ENCODE measurements around the gene SH3GLB2.

Gene SH3GLB2

GRCh38 chr9:129014124-129014523 lies 14.0 kb downstream of the SH3GLB2 start:
- H3K79me2 ChIP-seq (ENCODE audit: insufficient read depth, low read length) = no peaks in the 10 kb centered on the region
- H3K4me1 ChIP-seq (ENCODE audit: insufficient read depth, low read length, poor library complexity, severe bottlenecking) = no peaks in the 10 kb centered on the region
- H2AFZ ChIP-seq (ENCODE audit: low read length) = no peak overlapping the region
- no peaks in the 10 kb centered on the region for H4K20me1 ChIP-seq (ENCODE audit: insufficient read depth, low read length, poor library complexity, severe bottlenecking)
- no peak for TF ChIP-seq EZH2phosphoT487 (IDR thresholded peaks at IDR 0.05; ENCODE audit: borderline replicate concordance)
- no peak for TF ChIP-seq CTCF (conservative IDR thresholded peaks at IDR 0.05; ENCODE audit: low read length)
- no peak overlapping the region for H3K9ac ChIP-seq (ENCODE audit: low read depth, low read length, poor library complexity, severe bottlenecking)
- no peaks in the 10 kb centered on the region for H3K27me3 ChIP-seq (ENCODE audit: insufficient read depth, low read length, poor library complexity, severe bottlenecking)
- no peak overlapping the region for H3K4me3 ChIP-seq (ENCODE audit: low read length, poor library complexity, severe bottlenecking)
- no peaks in the 10 kb centered on the region for H3K36me3 ChIP-seq (ENCODE audit: insufficient read depth, low read length)
- H3K4me2 ChIP-seq (ENCODE audit: low read depth, low read length, poor library complexity, severe bottlenecking) = no peak overlapping the region
- H3F3A ChIP-seq (ENCODE audit: low read depth) = no peaks in the 10 kb centered on the region
- H3K9me3 ChIP-seq (ENCODE audit: insufficient read depth, low read depth, low read length) = no peaks in the 10 kb centered on the region
- no peaks in the 10 kb centered on the region for H3K9me2 ChIP-seq (replicated peaks; ENCODE audit: low read depth, low read length)

- no peaks in the 10 kb centered on the region for H3K27me3 ChIP-seq (ENCODE audit: insufficient read depth, low read length, poor library complexity, severe bottlenecking)
Measured at GRCh38 chr9:129013674-129014073, 14.5 kb downstream of the SH3GLB2 start.

GRCh38 chr9:129012893-129013448 lies 15.2 kb downstream of the SH3GLB2 start:
- Histone ChIP-seq H3F3A (ENCODE audit: low read depth) (no peaks in the 10 kb centered on the region), H3K4me1 (ENCODE audit: insufficient read depth, low read length, poor library complexity, severe bottlenecking) (no peaks in the 10 kb centered on the region), H2AFZ (ENCODE audit: low read length) (no peak overlapping the region), H3K9ac (ENCODE audit: low read depth, low read length, poor library complexity, severe bottlenecking) (no peak overlapping the region), H3K9me3 (ENCODE audit: insufficient read depth, low read depth, low read length) (no peaks in the 10 kb centered on the region), H3K27me3 (ENCODE audit: insufficient read depth, low read length, poor library complexity, severe bottlenecking) (no peaks in the 10 kb centered on the region), H3K4me3 (ENCODE audit: low read length, poor library complexity, severe bottlenecking) (no peak overlapping the region), H3K36me3 (ENCODE audit: insufficient read depth, low read length) (no peaks in the 10 kb centered on the region), H4K20me1 (ENCODE audit: insufficient read depth, low read length, poor library complexity, severe bottlenecking) (no peaks in the 10 kb centered on the region), H3K4me2 (ENCODE audit: low read depth, low read length, poor library complexity, severe bottlenecking) (no peak overlapping the region), H3K79me2 (ENCODE audit: insufficient read depth, low read length) (no peaks in the 10 kb centered on the region), H3K9me2 (replicated peaks; ENCODE audit: low read depth, low read length) (no peaks in the 10 kb centered on the region)
- TF ChIP-seq CTCF (conservative IDR thresholded peaks at IDR 0.05; ENCODE audit: low read length) (no peak), EZH2phosphoT487 (IDR thresholded peaks at IDR 0.05; ENCODE audit: borderline replicate concordance) (no peak)

More at GRCh38 chr9:129013674-129014073, 14.5 kb downstream of the SH3GLB2 start:
- Histone ChIP-seq H3K9me2 (replicated peaks; ENCODE audit: low read depth, low read length) (no peaks in the 10 kb centered on the region), H3F3A (ENCODE audit: low read depth) (no peaks in the 10 kb centered on the region), H3K4me3 (ENCODE audit: low read length, poor library complexity, severe bottlenecking) (no peak overlapping the region), H3K4me1 (ENCODE audit: insufficient read depth, low read length, poor library complexity, severe bottlenecking) (no peaks in the 10 kb centered on the region), H3K9ac (ENCODE audit: low read depth, low read length, poor library complexity, severe bottlenecking) (no peak overlapping the region), H4K20me1 (ENCODE audit: insufficient read depth, low read length, poor library complexity, severe bottlenecking) (no peaks in the 10 kb centered on the region), H3K9me3 (ENCODE audit: insufficient read depth, low read depth, low read length) (no peaks in the 10 kb centered on the region), H3K36me3 (ENCODE audit: insufficient read depth, low read length) (no peaks in the 10 kb centered on the region), H3K4me2 (ENCODE audit: low read depth, low read length, poor library complexity, severe bottlenecking) (no peak overlapping the region), H2AFZ (ENCODE audit: low read length) (no peak overlapping the region), H3K79me2 (ENCODE audit: insufficient read depth, low read length) (no peaks in the 10 kb centered on the region)
- no peak for TF ChIP-seq EZH2phosphoT487 (IDR thresholded peaks at IDR 0.05; ENCODE audit: borderline replicate concordance)
- no peak for TF ChIP-seq CTCF (conservative IDR thresholded peaks at IDR 0.05; ENCODE audit: low read length)
